Measurements from ENCODE around the gene PCID2.
"Not testable (repeated sequence)": the region's sequence is repeated elsewhere in the genome, so short reads cannot be mapped to it uniquely, and the experiment has no call there.

Gene PCID2

GRCh38 chr13:113164492-113164891 is 44.0 kb downstream of the PCID2 start:
- ChIA-PET POLR2A (ENCODE audit: low non-redundant PET) (no interaction called here), CTCF (interaction anchor here (0.6 kb wide), 1 partner anchor 18 kb away, joined by 3 read pairs; no protein-coding TSS in a partner anchor)
- DNase-seq (ENCODE audit: low spot score), result no peak
- TF ChIP-seq CTCF (conservative IDR thresholded peaks at IDR 0.05; ENCODE audit: low read depth), result no peak
- no peak overlapping the region for H3K27ac ChIP-seq

- ChIA-PET POLR2A (ENCODE audit: low non-redundant PET) (no interaction called here), CTCF (no interaction called here)
- TF ChIP-seq CTCF (conservative IDR thresholded peaks at IDR 0.05; ENCODE audit: low read depth), result no peak
These were observed 45.4 kb downstream of the PCID2 start for GRCh38 chr13:113162783-113163685.

GRCh38 chr13:113161975-113162374 is 46.5 kb downstream of the PCID2 start:
- CTCF ChIA-PET, result interaction anchor here (0.6 kb wide), 1 partner anchor 233 kb away, joined by 3 read pairs; no protein-coding TSS in a partner anchor
- DNase-seq (ENCODE audit: low spot score); H3K27ac ChIP-seq; POLR2A ChIA-PET (ENCODE audit: low non-redundant PET): not testable (repeated sequence)

More at GRCh38 chr13:113162783-113163685, 45.4 kb downstream of the PCID2 start:
- no peak for DNase-seq (ENCODE audit: low spot score)
- H3K27ac ChIP-seq, result no peak overlapping the region

- DNase-seq (ENCODE audit: low spot score), result no peak
- CTCF ChIA-PET, result interaction anchor here (0.6 to 0.7 kb wide), 2 partner anchors 9 to 233 kb away, joined by 3 to 4 read pairs; no protein-coding TSS in a partner anchor
- POLR2A ChIA-PET (ENCODE audit: low non-redundant PET), result no interaction called here
- no peak overlapping the region for H3K27ac ChIP-seq
- TF ChIP-seq CTCF (conservative IDR thresholded peaks at IDR 0.05; ENCODE audit: low read depth), result no peak
These were observed 47.0 kb downstream of the PCID2 start for GRCh38 chr13:113161433-113161832.

- TF ChIP-seq CTCF (conservative IDR thresholded peaks at IDR 0.05; ENCODE audit: low read depth), result no peak
- POLR2A ChIA-PET (ENCODE audit: low non-redundant PET), result no interaction called here
- H3K27ac ChIP-seq, result no peak overlapping the region
- no peak for DNase-seq (ENCODE audit: low spot score)
- CTCF ChIA-PET, result interaction anchor here (0.7 kb wide), 1 partner anchor 9 kb away, joined by 4 read pairs; no protein-coding TSS in a partner anchor
These were observed 47.5 kb downstream of the PCID2 start for GRCh38 chr13:113160983-113161382.

GRCh38 chr13:113159701-113160100 is 48.8 kb downstream of the PCID2 start:
- no peak for TF ChIP-seq CTCF (conservative IDR thresholded peaks at IDR 0.05; ENCODE audit: low read depth)
- ChIA-PET POLR2A (ENCODE audit: low non-redundant PET) (no interaction called here), CTCF (interaction anchor here (0.5 to 0.6 kb wide), 2 partner anchors 31 to 144 kb away, joined by 3 to 4 read pairs; no protein-coding TSS in a partner anchor)
- no peak overlapping the region for H3K27ac ChIP-seq
- no peak for DNase-seq (ENCODE audit: low spot score)

- no peak for DNase-seq (ENCODE audit: low spot score)
These were observed 49.5 kb downstream of the PCID2 start for GRCh38 chr13:113158946-113159345.

More at GRCh38 chr13:113158946-113159345, 49.5 kb downstream of the PCID2 start:
- no peak for TF ChIP-seq CTCF (conservative IDR thresholded peaks at IDR 0.05; ENCODE audit: low read depth)
- ChIA-PET CTCF (interaction anchor here (0.5 to 0.6 kb wide), 2 partner anchors 30 to 143 kb away, joined by 3 to 4 read pairs; no protein-coding TSS in a partner anchor), POLR2A (ENCODE audit: low non-redundant PET) (no interaction called here)
- no peak overlapping the region for H3K27ac ChIP-seq

Data from RWPE1 (cell line).